ENCODE results near the gene MUC4. TPM values are rescaled to one million over a fixed set of nuclear protein-coding genes. Genes with fewer than 3 reads are reported as not detected.

Gene MUC4
- total RNA-seq, 1 experiment from 2014 or later: 3.6 TPM

DNA sequence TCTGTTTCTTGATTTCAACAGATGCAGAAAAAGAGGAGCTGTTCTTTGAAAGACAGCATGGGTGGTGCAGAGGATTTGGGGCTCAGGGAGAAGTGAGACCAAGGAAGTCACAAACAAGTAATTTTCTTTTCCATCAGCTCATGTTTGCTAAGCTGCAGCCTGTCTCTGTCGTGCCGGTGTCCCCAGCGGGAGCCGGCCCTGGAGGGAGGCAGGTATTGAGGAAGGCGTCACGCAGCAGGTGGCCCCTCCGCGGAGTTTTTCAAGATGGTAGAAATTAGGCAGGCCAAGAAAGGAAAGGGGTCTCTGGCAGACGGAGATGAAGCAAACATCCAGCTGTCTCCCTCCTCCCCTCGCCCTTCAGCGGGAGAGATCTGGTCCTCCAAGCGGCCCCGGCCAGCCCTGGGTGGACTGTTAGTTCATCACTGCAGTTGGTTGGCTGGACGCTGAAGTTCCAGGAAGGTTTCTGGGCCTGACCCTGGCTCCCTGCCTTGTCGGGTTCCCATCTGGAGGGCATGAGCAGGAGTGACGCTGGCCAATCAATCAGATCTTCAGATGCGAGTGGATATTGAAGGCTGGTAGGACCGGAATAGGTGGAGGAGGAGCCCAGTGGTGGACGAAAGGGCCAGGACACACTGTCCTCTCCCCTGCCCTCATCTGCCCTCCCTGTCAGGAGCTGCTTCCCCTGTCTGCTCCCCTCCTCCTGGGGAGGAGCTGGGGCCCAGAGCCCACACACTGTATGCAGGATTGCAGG lies 27.7 kb upstream of the MUC4 start:
- peaks cover 7% of the 10 kb centered on the region for H3K36me3 Mint-ChIP-seq (ENCODE audit: insufficient read depth, unreplicated experiment)
- no peak overlapping the region for H3K4me3 Mint-ChIP-seq (ENCODE audit: low read depth, unreplicated experiment)
- intact Hi-C loops (cut with micrococcal nuclease; ENCODE audit: unreplicated experiment): no loop called here
- peaks cover 7% of the 10 kb centered on the region for H3K4me1 Mint-ChIP-seq (ENCODE audit: low read depth, unreplicated experiment)
- TF ChIP-seq, protein P1, sequence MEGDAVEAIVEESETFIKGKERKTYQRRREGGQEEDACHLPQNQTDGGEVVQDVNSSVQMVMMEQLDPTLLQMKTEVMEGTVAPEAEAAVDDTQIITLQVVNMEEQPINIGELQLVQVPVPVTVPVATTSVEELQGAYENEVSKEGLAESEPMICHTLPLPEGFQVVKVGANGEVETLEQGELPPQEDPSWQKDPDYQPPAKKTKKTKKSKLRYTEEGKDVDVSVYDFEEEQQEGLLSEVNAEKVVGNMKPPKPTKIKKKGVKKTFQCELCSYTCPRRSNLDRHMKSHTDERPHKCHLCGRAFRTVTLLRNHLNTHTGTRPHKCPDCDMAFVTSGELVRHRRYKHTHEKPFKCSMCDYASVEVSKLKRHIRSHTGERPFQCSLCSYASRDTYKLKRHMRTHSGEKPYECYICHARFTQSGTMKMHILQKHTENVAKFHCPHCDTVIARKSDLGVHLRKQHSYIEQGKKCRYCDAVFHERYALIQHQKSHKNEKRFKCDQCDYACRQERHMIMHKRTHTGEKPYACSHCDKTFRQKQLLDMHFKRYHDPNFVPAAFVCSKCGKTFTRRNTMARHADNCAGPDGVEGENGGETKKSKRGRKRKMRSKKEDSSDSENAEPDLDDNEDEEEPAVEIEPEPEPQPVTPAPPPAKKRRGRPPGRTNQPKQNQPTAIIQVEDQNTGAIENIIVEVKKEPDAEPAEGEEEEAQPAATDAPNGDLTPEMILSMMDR (IDR thresholded peaks at IDR 0.05; ENCODE audit: unreplicated experiment): no peak
- no peak for DNase-seq
- peaks cover 2% of the 10 kb centered on the region for H3K9me3 Mint-ChIP-seq (ENCODE audit: low read depth, unreplicated experiment)
- CTCF ChIA-PET: no interaction called here
- no TSS peak for BruUV-seq (replicated peaks)
- peaks cover 10% of the 10 kb centered on the region for H3K27me3 Mint-ChIP-seq (ENCODE audit: unreplicated experiment)
- no peak overlapping the region for H3K27ac Mint-ChIP-seq (ENCODE audit: unreplicated experiment)

DNA sequence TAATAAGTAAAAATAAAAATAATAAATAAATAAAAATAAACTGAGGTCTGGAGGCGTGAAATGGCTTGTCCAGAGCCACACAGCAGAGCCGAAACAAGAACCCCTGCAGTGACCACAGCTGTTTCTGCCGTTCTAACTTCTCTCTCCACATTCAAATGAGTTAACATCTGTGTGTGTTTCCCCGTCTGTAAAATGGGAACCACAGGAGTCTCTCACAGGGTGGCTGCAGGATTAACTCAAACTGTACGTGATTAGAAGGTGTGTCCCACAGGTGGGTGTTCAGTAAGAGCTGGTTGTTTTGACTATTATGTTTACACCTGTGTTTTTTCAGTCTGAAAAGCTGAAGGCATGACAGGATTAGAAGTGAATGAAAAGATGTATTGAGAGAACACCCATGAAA lies 27.0 kb upstream of the MUC4 start:
- BruUV-seq (replicated peaks): no TSS peak

DNA sequence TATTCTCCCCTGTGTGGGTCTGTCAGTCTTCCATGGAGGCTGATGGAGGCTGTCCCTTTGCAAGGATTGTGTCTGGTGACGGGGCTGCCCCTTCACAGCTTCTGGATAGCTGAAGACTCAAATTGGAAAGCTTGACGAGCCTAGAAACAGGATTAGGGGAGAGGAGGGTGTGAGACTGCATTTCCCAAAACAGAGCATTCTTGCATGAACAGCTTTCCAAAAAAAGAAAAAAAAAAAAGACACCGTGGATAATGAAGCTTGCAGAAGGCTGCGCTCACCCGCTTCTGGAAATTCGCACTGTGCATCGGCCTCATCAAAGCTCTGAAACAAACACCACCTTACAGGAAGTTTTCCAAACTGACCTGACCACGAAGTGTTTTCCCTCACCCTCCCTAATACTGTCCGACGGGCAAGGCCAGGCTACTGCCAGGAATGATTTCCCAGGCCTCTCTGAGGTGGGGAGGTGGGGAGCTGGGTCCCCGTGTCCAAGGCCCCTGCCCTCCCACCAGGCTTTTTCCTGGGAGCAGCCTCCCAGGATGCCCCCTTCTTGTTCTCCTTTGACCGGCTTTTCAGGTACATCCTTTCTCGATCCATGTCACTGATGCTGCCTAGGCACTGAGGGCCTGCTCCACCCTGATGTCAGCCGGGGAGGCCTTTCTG lies 24.9 kb upstream of the MUC4 start:
- no peak for DNase-seq
- Mint-ChIP-seq H3K9me3 (ENCODE audit: low read depth, unreplicated experiment) (no peaks in the 10 kb centered on the region), H3K27me3 (ENCODE audit: unreplicated experiment) (peaks cover 10% of the 10 kb centered on the region), H3K36me3 (ENCODE audit: insufficient read depth, unreplicated experiment) (peaks cover 7% of the 10 kb centered on the region), H3K4me1 (ENCODE audit: low read depth, unreplicated experiment) (peaks cover 17% of the 10 kb centered on the region), H3K27ac (ENCODE audit: unreplicated experiment) (no peak overlapping the region), H3K4me3 (ENCODE audit: low read depth, unreplicated experiment) (no peak overlapping the region)
- intact Hi-C loops (cut with micrococcal nuclease; ENCODE audit: unreplicated experiment): no loop called here
- TF ChIP-seq, protein P1 (IDR thresholded peaks at IDR 0.05; ENCODE audit: unreplicated experiment): no peak
- BruUV-seq (replicated peaks): no TSS peak
- CTCF ChIA-PET: interaction anchor here (0.7 kb wide), 1 partner anchor 177 kb away, joined by 3 read pairs; no protein-coding TSS in a partner anchor

More for the DNA sequence above, 27.0 kb upstream of the MUC4 start:
- DNase-seq: no peak
- intact Hi-C loops (cut with micrococcal nuclease; ENCODE audit: unreplicated experiment): no loop called here
- TF ChIP-seq, protein P1 (IDR thresholded peaks at IDR 0.05; ENCODE audit: unreplicated experiment): no peak
- no peaks in the 10 kb centered on the region for H3K9me3 Mint-ChIP-seq (ENCODE audit: low read depth, unreplicated experiment)
- peaks cover 7% of the 10 kb centered on the region for H3K36me3 Mint-ChIP-seq (ENCODE audit: insufficient read depth, unreplicated experiment)
- H3K4me1 Mint-ChIP-seq (ENCODE audit: low read depth, unreplicated experiment): peaks cover 11% of the 10 kb centered on the region
- H3K27me3 Mint-ChIP-seq (ENCODE audit: unreplicated experiment): peaks cover 10% of the 10 kb centered on the region
- CTCF ChIA-PET: no interaction called here
- no peak overlapping the region for H3K27ac Mint-ChIP-seq (ENCODE audit: unreplicated experiment)
- H3K4me3 Mint-ChIP-seq (ENCODE audit: low read depth, unreplicated experiment): no peak overlapping the region

DNA sequence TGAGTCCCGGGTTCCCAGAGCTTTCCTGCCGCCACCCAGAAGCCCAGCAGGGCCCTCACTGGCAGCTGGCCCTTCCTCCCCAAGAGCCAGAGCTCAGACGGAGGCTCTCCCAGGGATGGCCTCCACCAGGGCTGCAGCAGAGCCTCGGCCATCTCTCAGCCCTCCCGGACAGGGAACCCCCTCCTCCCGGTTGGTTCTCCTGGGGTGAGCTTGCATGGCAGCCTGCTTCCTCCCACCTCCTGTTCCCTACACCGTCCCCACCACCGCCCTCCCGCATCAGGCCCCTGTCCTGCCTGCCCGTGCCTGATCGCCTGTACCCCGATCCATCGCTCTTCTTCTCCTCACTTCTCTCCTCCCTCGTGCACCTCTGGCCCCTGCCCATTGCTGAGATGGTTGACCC lies 24.1 kb upstream of the MUC4 start:
- Mint-ChIP-seq H3K27me3 (ENCODE audit: unreplicated experiment) (peaks cover 10% of the 10 kb centered on the region), H3K36me3 (ENCODE audit: insufficient read depth, unreplicated experiment) (peaks cover 7% of the 10 kb centered on the region)
- TF ChIP-seq, protein P1 (IDR thresholded peaks at IDR 0.05; ENCODE audit: unreplicated experiment): no peak

More for the DNA sequence above, 24.1 kb upstream of the MUC4 start:
- CTCF ChIA-PET: interaction anchor here (0.7 to 0.9 kb wide), 2 partner anchors 15 to 178 kb away, joined by 3 read pairs; no protein-coding TSS in a partner anchor
- Mint-ChIP-seq H3K4me3 (ENCODE audit: low read depth, unreplicated experiment) (no peak overlapping the region), H3K4me1 (ENCODE audit: low read depth, unreplicated experiment) (peaks cover 17% of the 10 kb centered on the region), H3K27ac (ENCODE audit: unreplicated experiment) (no peak overlapping the region), H3K9me3 (ENCODE audit: low read depth, unreplicated experiment) (no peaks in the 10 kb centered on the region)
- DNase-seq: no peak
- intact Hi-C loops (cut with micrococcal nuclease; ENCODE audit: unreplicated experiment): no loop called here
- BruUV-seq (replicated peaks): no TSS peak

Measured in Calu3 (cell line).